SK-N-SH (cell line): ENCODE data around the gene SLC1A2. TPM values are rescaled to one million over a fixed set of nuclear protein-coding genes. Genes with fewer than 3 reads are reported as not detected.
A peak's percentile ranks its signal among the peaks of the same experiment; 100 is the strongest.

Source experiments
- CTCF ChIA-PET: fragments of 300-600, 350-600 bp; formaldehyde crosslinking; extraction: SDS; loops from one replicate; lab custom pipeline; 2021; lab: Yijun Ruan, JAX
- POLR2A ChIA-PET: fragments of 350-600 bp; sonication (Branson Sonifier 250); formaldehyde crosslinking; extraction: SDS; loops from one replicate; lab custom pipeline; 2020; ENCODE audit warnings: antibody characterized with exemption, inconsistent platforms; lab: Yijun Ruan, JAX
- DNase-seq: peaks from one replicate; pipeline ENCODE4 v3.0.0; 2012
- H2AFZ ChIP-seq: fragments of 200-600 bp; sonication (generic); 2 replicates; pipeline ENCODE4 v1.8.1; 2016; ENCODE audit warnings: antibody characterized with exemption, mild to moderate bottlenecking, low read depth
- H3F3A ChIP-seq: fragments of 200-600 bp; sonication (generic); replicated peaks from 2 replicates; pipeline ENCODE3; 2016; ENCODE audit warnings: antibody characterized with exemption, mild to moderate bottlenecking; ENCODE audit not compliant: insufficient read depth
- H3K27ac ChIP-seq, 2 experiments: fragments of 200-500 bp in 1 of 2; fragments of 200-600 bp in 1 of 2; sonication (Bioruptor generic) in 1 of 2; sonication (generic), shearing (Covaris generic) in 1 of 2; 2 replicates each; pipeline versions ENCODE4 v1.5.1 to v1.6.1; 2014 to 2016; ENCODE audit warnings: low read depth in 2 of 2, inconsistent platforms in 1 of 2, low read length in 1 of 2, mild to moderate bottlenecking in 1 of 2, mixed read lengths in 1 of 2
- H3K27me3 ChIP-seq: fragments of 200-600 bp; sonication (generic), shearing (Covaris generic); 2 replicates; pipeline ENCODE4 v1.6.1; 2016; ENCODE audit warnings: mixed run types; ENCODE audit not compliant: insufficient read depth
- H3K36me3 ChIP-seq, 2 experiments: fragments of 200-500 bp in 1 of 2; fragments of 200-600 bp in 1 of 2; sonication (Bioruptor generic) in 1 of 2; sonication (generic) in 1 of 2; replicated peaks in 1 of 2; 2 replicates each; pipeline versions ENCODE3 to v1.5.1; 2014 to 2016; ENCODE audit warnings: low read length in 1 of 2, mild to moderate bottlenecking in 1 of 2; ENCODE audit not compliant: insufficient read depth in 2 of 2, control insufficient read depth in 1 of 2
- H3K4me1 ChIP-seq, 2 experiments: fragments of 200-500 bp in 1 of 2; fragments of 200-600 bp in 1 of 2; sonication (Bioruptor generic) in 1 of 2; sonication (generic), shearing (Covaris generic) in 1 of 2; 2 replicates each; pipeline versions ENCODE4 v1.5.1 to v1.6.1; 2014 to 2016; ENCODE audit warnings: low read depth in 1 of 2, low read length in 1 of 2, mixed run types in 1 of 2; ENCODE audit not compliant: insufficient read depth in 2 of 2, control insufficient read depth in 1 of 2
- H3K4me2 ChIP-seq: fragments of 200-600 bp; sonication (generic), shearing (Covaris generic); 2 replicates; pipeline ENCODE4 v1.6.1; 2017; ENCODE audit warnings: mixed run types
- H3K4me3 ChIP-seq, 2 experiments: fragments of 200-500 bp in 1 of 2; fragments of 200-600 bp in 1 of 2; sonication (Bioruptor generic) in 1 of 2; sonication (generic), shearing (Covaris generic) in 1 of 2; 2 replicates each; pipeline versions ENCODE4 v1.5.1 to v1.8.1; 2014 to 2016; ENCODE audit warnings: low read depth in 2 of 2, inconsistent platforms in 1 of 2, low read length in 1 of 2, mild to moderate bottlenecking in 1 of 2, mixed read lengths in 1 of 2, moderate library complexity in 1 of 2
- H3K79me2 ChIP-seq: fragments of 200-600 bp; sonication (generic); 2 replicates; pipeline ENCODE4 v1.8.1; 2017; ENCODE audit warnings: mild to moderate bottlenecking; ENCODE audit not compliant: insufficient read depth
- H3K9ac ChIP-seq: fragments of 200-600 bp; sonication (generic); 2 replicates; pipeline ENCODE4 v1.6.1; 2017; ENCODE audit warnings: mixed run types
- H3K9me2 ChIP-seq: fragments of 200-600 bp; sonication (generic); 2 replicates; pipeline ENCODE4 v1.6.1; 2017; ENCODE audit warnings: mixed run types
- H3K9me3 ChIP-seq: fragments of 200-600 bp; sonication (generic); 2 replicates; pipeline ENCODE4 v1.6.1; 2017; ENCODE audit warnings: mixed run types, mild to moderate bottlenecking, moderate library complexity
- H4K20me1 ChIP-seq: fragments of 200-600 bp; sonication (generic); 2 replicates; pipeline ENCODE4 v1.6.1; 2017; ENCODE audit warnings: mild to moderate bottlenecking, mixed run types; ENCODE audit not compliant: insufficient read depth
- CHD2 ChIP-seq: fragments of 150-350 bp; IDR thresholded peaks from 2 replicates; pipeline ENCODE4 v1.6.1; 2018; ENCODE audit warnings: low read length; ENCODE audit not compliant: partially characterized antibody
- EZH2phosphoT487 ChIP-seq: fragments of 200-600 bp; sonication (generic); IDR thresholded peaks from 2 replicates; pipeline ENCODE4 v1.6.1; 2017; ENCODE audit warnings: low read depth, mixed run types, mild to moderate bottlenecking, antibody characterized with exemption, moderate library complexity, borderline replicate concordance
- FOSL2 ChIP-seq: IDR thresholded peaks from 2 replicates; pipeline ENCODE4 v1.4.0; 2012; ENCODE audit warnings: low read depth, mild to moderate bottlenecking, moderate library complexity, borderline replicate concordance
- FOXJ3 ChIP-seq: sonication (generic); formaldehyde crosslinking; IDR thresholded peaks from 2 replicates; pipeline ENCODE4 v1.5.1; 2020; ENCODE audit warnings: mild to moderate bottlenecking, missing genetic modification reagents
- FOXM1 ChIP-seq: IDR thresholded peaks from 2 replicates; pipeline ENCODE4 v1.4.0; 2012; ENCODE audit warnings: low read depth, mild to moderate bottlenecking
- GATA2 ChIP-seq: sonication (generic); formaldehyde crosslinking; IDR thresholded peaks from 2 replicates; pipeline ENCODE4 v1.5.0; 2020; ENCODE audit warnings: mild to moderate bottlenecking, missing genetic modification reagents
- MAX ChIP-seq: IDR thresholded peaks from 2 replicates; pipeline ENCODE4 v1.4.0; 2012; ENCODE audit warnings: low read depth
- NFIC ChIP-seq: IDR thresholded peaks from 2 replicates; pipeline ENCODE4 v1.4.0; 2012; ENCODE audit warnings: borderline replicate concordance
- PBX3 ChIP-seq: IDR thresholded peaks from 2 replicates; pipeline ENCODE4; 2012
- RAD21 ChIP-seq: IDR thresholded peaks from 2 replicates; pipeline ENCODE4 v1.6.1; 2012; ENCODE audit warnings: mild to moderate bottlenecking, low read length
- SMC3 ChIP-seq: IDR thresholded peaks from 2 replicates; pipeline ENCODE4 v1.6.1; 2012; ENCODE audit warnings: low read depth, low read length, improper control_type of control experiment
- TAF1 ChIP-seq: IDR thresholded peaks from 2 replicates; pipeline ENCODE4 v1.6.1; 2012; ENCODE audit warnings: low read depth, mild to moderate bottlenecking, low read length, moderate library complexity, borderline replicate concordance
- TCF12 ChIP-seq: IDR thresholded peaks from 2 replicates; pipeline ENCODE4 v1.4.0; 2012
- USF2 ChIP-seq: fragments of 150-350 bp; IDR thresholded peaks from 2 replicates; pipeline ENCODE4 v1.6.1; 2017; ENCODE audit warnings: antibody characterized with exemption, low read length, low read depth, borderline replicate concordance
- YY1 ChIP-seq: IDR thresholded peaks from 2 replicates; pipeline ENCODE4 v1.4.0; 2012; ENCODE audit warnings: low read depth, mild to moderate bottlenecking
- WGBS: methylation state at CpG from one replicate; pipeline ENCODE4 v1.1.6; 2017; ENCODE audit warnings: low lambda C conversion rate; 5-methylcytosine and 5-hydroxymethylcytosine counted together
- polyA plus RNA-seq, 3 experiments: library from polyadenylated mRNA; depleted of rRNA; stranded (reverse); fragments of >200 nt; gene quantifications; 2 replicates each; pipeline ENCODE4 v1.2.3, GENCODE V29; 2012
- TF ChIP-seq, protein P1 (sequence below): IDR thresholded peaks from 2 replicates; pipeline ENCODE4 v1.6.1; 2012; ENCODE audit warnings: mild to moderate bottlenecking, low read depth, low read length, moderate library complexity

Gene SLC1A2
- polyA plus RNA-seq, 1 of the 3 experiments (the other 2 are of a cell fraction), result under 0.01 TPM

- TF ChIP-seq NFIC, result peak; percentile 79
- TF ChIP-seq TAF1, result no peak
- no peak for TF ChIP-seq MAX
- peak; percentile 12; the same call in 1 of the 2 replicates for TF ChIP-seq FOSL2
- peak; percentile 15; the same call in 1 of the 2 replicates for TF ChIP-seq PBX3
- peak; percentile 40 for TF ChIP-seq TCF12
- no peaks in the 10 kb centered on the region for H3K27me3 ChIP-seq
- H4K20me1 ChIP-seq, result no peaks in the 10 kb centered on the region
- no peaks in the 10 kb centered on the region for H3K79me2 ChIP-seq
- no peak overlapping the region for H3K4me3 ChIP-seq
- H3K4me2 ChIP-seq, result no peak overlapping the region
- POLR2A ChIA-PET, result no interaction called here
- peaks cover 2 to 10% of the 10 kb centered on the region in 2 experiments; a peak in 2 of 4 replicates for H3K4me1 ChIP-seq
- H3K27ac ChIP-seq, result no peak overlapping the region
- H3K36me3 ChIP-seq, result no peaks in the 10 kb centered on the region
- DNase-seq, result no peak
- H3K9me2 ChIP-seq, result no peaks in the 10 kb centered on the region
- CTCF ChIA-PET, result interaction anchor here (1.0 to 1.1 kb wide), 2 partner anchors 19 to 88 kb away, joined by 4 read pairs; no protein-coding TSS in a partner anchor
- no peak overlapping the region for H2AFZ ChIP-seq
- peaks cover 4% of the 10 kb centered on the region for H3F3A ChIP-seq
- H3K9ac ChIP-seq, result no peak overlapping the region
- H3K9me3 ChIP-seq, result no peaks in the 10 kb centered on the region
- WGBS, result 55% methylated on average over 3 of the region's 3 CpGs
These were observed 94.4 kb downstream of the SLC1A2 start for GRCh38 chr11:35324981-35325380.

DNA sequence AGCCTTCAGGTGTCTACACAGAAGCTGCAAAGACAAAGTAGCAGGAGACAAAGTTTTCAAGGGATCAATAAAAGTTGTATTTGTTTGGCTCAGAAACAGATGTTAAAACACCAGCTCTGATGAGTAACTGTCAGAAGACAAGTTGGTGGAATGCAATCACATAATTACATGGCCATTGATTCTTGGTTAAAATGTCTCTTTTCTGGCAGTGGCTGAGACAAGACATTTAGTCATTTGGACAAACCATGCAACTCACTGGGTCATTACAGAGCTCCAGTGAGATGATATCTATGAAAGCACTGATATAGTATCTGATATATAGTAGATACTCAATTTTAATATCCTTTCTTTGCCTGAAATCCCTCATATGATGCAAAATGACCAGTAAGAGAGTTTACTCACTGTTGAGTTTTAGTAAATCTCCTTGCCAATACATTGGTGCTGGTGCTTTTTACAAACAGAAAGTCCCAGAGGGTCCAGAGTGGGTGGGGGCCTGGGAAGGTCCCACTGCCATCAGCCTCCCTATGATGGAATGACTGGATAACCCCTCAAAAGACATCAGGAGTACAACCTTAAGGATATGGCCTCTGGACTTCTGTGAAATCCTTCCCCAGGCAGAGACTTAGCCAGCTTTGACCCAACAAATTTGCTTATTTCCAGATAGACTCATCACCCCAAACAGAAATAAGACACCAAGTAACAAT lies 95.0 kb downstream of the SLC1A2 start:
- peaks cover 2 to 10% of the 10 kb centered on the region in 2 experiments; a peak in 2 of 4 replicates for H3K4me1 ChIP-seq
- H3K9me2 ChIP-seq, result no peaks in the 10 kb centered on the region
- H2AFZ ChIP-seq, result no peak overlapping the region
- no peak overlapping the region for H3K4me2 ChIP-seq
- no peaks in the 10 kb centered on the region for H4K20me1 ChIP-seq
- no peaks in the 10 kb centered on the region for H3K9me3 ChIP-seq
- no peak for DNase-seq
- no peak overlapping the region for H3K9ac ChIP-seq
- H3K79me2 ChIP-seq, result no peaks in the 10 kb centered on the region
- H3F3A ChIP-seq, result peaks cover 4% of the 10 kb centered on the region
- H3K27me3 ChIP-seq, result no peaks in the 10 kb centered on the region
- ChIA-PET POLR2A (no interaction called here), CTCF (interaction anchor here (0.7 to 1.1 kb wide), 3 partner anchors 18 to 88 kb away, joined by 3 to 4 read pairs (median 4); no protein-coding TSS in a partner anchor)
- no peak overlapping the region for H3K4me3 ChIP-seq
- no peak overlapping the region for H3K27ac ChIP-seq
- no peaks in the 10 kb centered on the region for H3K36me3 ChIP-seq
- no peak for TF ChIP-seq EZH2phosphoT487
- TF ChIP-seq USF2, result no peak
- TF ChIP-seq YY1, result no peak
- TF ChIP-seq FOXJ3 (CRISPR knock-in tag), result no peak
- TF ChIP-seq TCF12, result no peak
- TF ChIP-seq CHD2, result no peak
- TF ChIP-seq FOXM1, result no peak
- no peak for TF ChIP-seq FOSL2
- TF ChIP-seq GATA2, result no peak
- no peak for TF ChIP-seq RAD21
- TF ChIP-seq, protein P1, sequence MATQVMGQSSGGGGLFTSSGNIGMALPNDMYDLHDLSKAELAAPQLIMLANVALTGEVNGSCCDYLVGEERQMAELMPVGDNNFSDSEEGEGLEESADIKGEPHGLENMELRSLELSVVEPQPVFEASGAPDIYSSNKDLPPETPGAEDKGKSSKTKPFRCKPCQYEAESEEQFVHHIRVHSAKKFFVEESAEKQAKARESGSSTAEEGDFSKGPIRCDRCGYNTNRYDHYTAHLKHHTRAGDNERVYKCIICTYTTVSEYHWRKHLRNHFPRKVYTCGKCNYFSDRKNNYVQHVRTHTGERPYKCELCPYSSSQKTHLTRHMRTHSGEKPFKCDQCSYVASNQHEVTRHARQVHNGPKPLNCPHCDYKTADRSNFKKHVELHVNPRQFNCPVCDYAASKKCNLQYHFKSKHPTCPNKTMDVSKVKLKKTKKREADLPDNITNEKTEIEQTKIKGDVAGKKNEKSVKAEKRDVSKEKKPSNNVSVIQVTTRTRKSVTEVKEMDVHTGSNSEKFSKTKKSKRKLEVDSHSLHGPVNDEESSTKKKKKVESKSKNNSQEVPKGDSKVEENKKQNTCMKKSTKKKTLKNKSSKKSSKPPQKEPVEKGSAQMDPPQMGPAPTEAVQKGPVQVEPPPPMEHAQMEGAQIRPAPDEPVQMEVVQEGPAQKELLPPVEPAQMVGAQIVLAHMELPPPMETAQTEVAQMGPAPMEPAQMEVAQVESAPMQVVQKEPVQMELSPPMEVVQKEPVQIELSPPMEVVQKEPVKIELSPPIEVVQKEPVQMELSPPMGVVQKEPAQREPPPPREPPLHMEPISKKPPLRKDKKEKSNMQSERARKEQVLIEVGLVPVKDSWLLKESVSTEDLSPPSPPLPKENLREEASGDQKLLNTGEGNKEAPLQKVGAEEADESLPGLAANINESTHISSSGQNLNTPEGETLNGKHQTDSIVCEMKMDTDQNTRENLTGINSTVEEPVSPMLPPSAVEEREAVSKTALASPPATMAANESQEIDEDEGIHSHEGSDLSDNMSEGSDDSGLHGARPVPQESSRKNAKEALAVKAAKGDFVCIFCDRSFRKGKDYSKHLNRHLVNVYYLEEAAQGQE, result no peak
- no peak for TF ChIP-seq SMC3
